GM13976 (cell line): ENCODE results near the gene DBH.
"Not testable (repeated sequence)": the region's sequence is repeated elsewhere in the genome, so short reads cannot be mapped to it uniquely, and the experiment has no call there.

Experiments used
- DNase-seq: peaks from one replicate; pipeline ENCODE4 v3.0.0; 2012; ENCODE audit warnings: low spot score
- CTCF ChIP-seq: IDR thresholded peaks from 2 replicates; pipeline ENCODE4 v1.5.1; 2012; ENCODE audit warnings: borderline replicate concordance, mild to moderate bottlenecking; ENCODE audit not compliant: insufficient read depth; ENCODE audit errors: extremely low read depth, missing control alignments, control extremely low read depth
- in situ Hi-C: fragments of 300-500 bp; cut with MboI; formaldehyde crosslinking; loops from one replicate; pipeline ENCODE4 v1.12.0; 2022; ENCODE audit warnings: low sequenced_read_pairs, mixed read lengths, inconsistent platforms; ENCODE audit not compliant: unreplicated experiment

DBH gene

DNA sequence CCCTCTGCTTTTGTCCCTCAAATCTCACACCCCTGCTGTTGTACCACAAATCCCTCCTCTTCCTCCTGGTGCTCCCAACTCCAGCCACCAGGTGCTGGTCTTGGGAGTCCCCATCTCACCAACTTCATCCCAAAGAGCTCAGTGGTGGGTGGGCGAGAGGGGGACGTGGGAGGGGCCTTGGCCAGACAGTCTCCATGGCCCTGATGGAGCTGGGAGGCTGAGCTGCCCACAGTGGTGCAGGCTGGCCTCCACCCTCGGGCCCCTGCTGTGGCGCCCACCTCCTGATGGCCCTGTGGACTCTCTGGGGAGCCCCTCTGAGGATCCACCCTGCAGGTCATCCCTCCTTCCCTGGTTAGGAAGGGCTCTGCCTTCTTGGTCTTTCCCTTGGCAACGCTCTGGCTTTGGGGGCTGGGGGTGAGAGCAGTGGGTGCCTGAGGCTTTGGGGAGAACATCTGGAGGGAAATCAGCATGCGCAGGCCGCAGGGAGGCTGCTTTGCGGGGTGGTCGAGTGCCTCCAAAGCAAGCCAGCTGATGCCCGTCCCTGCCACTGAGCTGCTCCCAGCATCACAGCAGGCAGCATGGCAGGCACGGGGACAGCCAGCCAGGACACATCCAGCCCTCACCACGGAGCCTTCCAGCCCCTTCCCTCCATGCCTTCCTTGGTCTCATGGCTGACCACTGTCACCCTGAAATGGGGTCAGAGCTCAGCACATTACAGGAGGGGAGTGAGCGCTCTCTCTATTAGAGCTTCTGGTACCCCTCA lies 19.3 kb upstream of the DBH start:
- TF ChIP-seq CTCF = no peak
- no peak for DNase-seq
- in situ Hi-C loops = no loop called here

DNA sequence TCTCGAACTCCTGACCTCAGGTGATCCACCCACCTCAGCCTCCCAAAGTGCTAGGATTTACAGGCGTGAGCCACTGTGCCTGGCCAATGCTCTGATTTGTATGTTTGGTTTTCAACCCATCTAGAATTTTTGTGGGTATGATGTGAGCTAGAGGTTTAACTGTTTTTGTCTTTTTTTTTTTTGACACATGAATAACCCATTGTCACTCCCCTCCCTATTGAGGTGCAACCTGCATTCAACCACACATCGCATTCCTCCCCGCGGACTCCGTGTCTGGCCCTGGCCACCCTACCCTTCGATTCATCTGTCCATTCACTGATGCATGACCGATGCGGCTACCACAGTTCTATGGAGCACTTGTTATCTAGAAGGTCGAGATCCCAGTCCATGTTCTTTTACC lies 17.4 kb upstream of the DBH start:
- in situ Hi-C loops = no loop called here
- TF ChIP-seq CTCF = no peak
- DNase-seq = no peak

- TF ChIP-seq CTCF = no peak
- in situ Hi-C loops = no loop called here
- DNase-seq = no peak
These were observed 16.4 kb upstream of the DBH start for GRCh38 chr9:133619791-133620190.

- no peak for DNase-seq
- in situ Hi-C loops = no loop called here
- TF ChIP-seq CTCF = no peak
These were observed 14.4 kb upstream of the DBH start for GRCh38 chr9:133621725-133622267.

- in situ Hi-C loops = no loop called here
- no peak for TF ChIP-seq CTCF
- DNase-seq = no peak
These were observed 13.6 kb upstream of the DBH start for GRCh38 chr9:133622555-133622954.

- in situ Hi-C loops, DNase-seq: not testable (repeated sequence)
These were observed 10.2 kb upstream of the DBH start for GRCh38 chr9:133626008-133626407.

- TF ChIP-seq CTCF = no peak
- in situ Hi-C loops = no loop called here
- no peak for DNase-seq
These were observed 8.8 kb upstream of the DBH start for GRCh38 chr9:133627341-133627740.
